22Rv1 (cell line): ENCODE data around the gene OR4D6.

Source experiments
- CTCF ChIP-seq: fragments of 450-650 bp; IDR thresholded peaks from 2 replicates; pipeline ENCODE4 v1.5.1; 2017; ENCODE audit warnings: mild to moderate bottlenecking
- ZFX ChIP-seq: fragments of 450-650 bp; IDR thresholded peaks from 2 replicates; pipeline ENCODE4 v1.6.1; 2017; ENCODE audit warnings: antibody characterized with exemption, borderline replicate concordance

- no peak for TF ChIP-seq CTCF
- TF ChIP-seq ZFX, result no peak
Measured at GRCh38 chr11:59473015-59473414, 16.3 kb downstream of the OR4D6 start, which contains the start of gene OR4D10.
